Common myeloid progenitor, CD34-positive (primary cell): ENCODE measurements around the gene TBCD.

ENCODE experiments used
- CTCF ChIA-PET: fragments of 350-600 bp; sonication (Branson Sonifier 250); formaldehyde crosslinking; loops from one replicate; lab custom pipeline; 2021; ENCODE audit warnings: antibody characterized with exemption; lab: Charles Lee
- POLR2A ChIA-PET: fragments of 350-600 bp; sonication (Branson Sonifier 250); formaldehyde crosslinking; loops from one replicate; lab custom pipeline; 2021; ENCODE audit warnings: antibody characterized with exemption; lab: Charles Lee
- DNase-seq, 3 donors: peaks; one replicate each; pipeline versions ENCODE4 v3.0.0 to v3.0.0-alpha.2; 2013
- H3K27ac ChIP-seq, 2 experiments: 1 replicate in 1 of 2; 2 replicates in 1 of 2; pipeline ENCODE4 v1.7.0; 2013; ENCODE audit warnings: inconsistent platforms in 2 of 2, low read length in 2 of 2, mild to moderate bottlenecking in 2 of 2, low read depth in 1 of 2, moderate library complexity in 1 of 2; ENCODE audit not compliant: severe bottlenecking in 2 of 2, insufficient read depth in 1 of 2, poor library complexity in 1 of 2
- H3K27me3 ChIP-seq, 5 experiments: replicated peaks in 2 of 5; 1 replicate in 3 of 5; 2 replicates in 2 of 5; pipeline versions ENCODE4 v1.6.1 to v1.7.0; 2013; ENCODE audit warnings: low read length in 4 of 5, mild to moderate bottlenecking in 2 of 5, moderate library complexity in 2 of 5, inconsistent platforms in 1 of 5; ENCODE audit not compliant: insufficient read depth in 5 of 5, control insufficient read depth in 4 of 5
- H3K36me3 ChIP-seq, 4 experiments: 1 replicate in 2 of 4; 2 replicates in 2 of 4; pipeline versions ENCODE4 v1.6.1 to v1.7.0; 2013; ENCODE audit warnings: low read length in 3 of 4, control low read depth in 1 of 4, mild to moderate bottlenecking in 1 of 4; ENCODE audit not compliant: control insufficient read depth in 4 of 4, insufficient read depth in 4 of 4
- H3K4me1 ChIP-seq, 4 experiments: 1 replicate in 3 of 4; 2 replicates in 1 of 4; pipeline versions ENCODE4 v1.6.1 to v1.7.1; 2013; ENCODE audit warnings: low read length in 3 of 4, mild to moderate bottlenecking in 3 of 4, control low read depth in 1 of 4, inconsistent platforms in 1 of 4, moderate library complexity in 1 of 4; ENCODE audit not compliant: control insufficient read depth in 4 of 4, insufficient read depth in 4 of 4; ENCODE audit errors: control extremely low read depth in 1 of 4
- H3K4me3 ChIP-seq, 7 experiments: 1 replicate in 4 of 7; 2 replicates in 3 of 7; pipeline versions ENCODE4 v1.5.1 to v1.7.0; 2013; ENCODE audit warnings: mild to moderate bottlenecking in 7 of 7, low read length in 6 of 7, moderate library complexity in 6 of 7, inconsistent platforms in 2 of 7, low read depth in 2 of 7, control low read depth in 1 of 7; ENCODE audit not compliant: insufficient read depth in 4 of 7, control insufficient read depth in 1 of 7; ENCODE audit errors: extremely low read depth in 1 of 7
- H3K9me3 ChIP-seq, 5 experiments: 1 replicate in 4 of 5; 2 replicates in 1 of 5; pipeline versions ENCODE4 v1.6.1 to v1.7.1; 2013; ENCODE audit warnings: low read length in 4 of 5, mild to moderate bottlenecking in 2 of 5, inconsistent platforms in 1 of 5, low read depth in 1 of 5, moderate library complexity in 1 of 5; ENCODE audit not compliant: control insufficient read depth in 4 of 5, insufficient read depth in 2 of 5; ENCODE audit errors: control extremely low read depth in 1 of 5
- WGBS: methylation state at CpG from one replicate; pipeline ENCODE4 v1.1.5; 2013; ENCODE audit not compliant: insufficient coverage; 5-methylcytosine and 5-hydroxymethylcytosine counted together

TBCD gene

GRCh38 chr17:82921426-82921825 is 169.6 kb downstream of the TBCD start:
- WGBS = 98% methylated on average over 12 of the region's 13 CpGs
- Histone ChIP-seq H3K36me3 (peaks cover 3 to 42% (median 19%) of the 10 kb centered on the region in 4 experiments), H3K27ac (no peak overlapping the region), H3K4me1 (no peaks in the 10 kb centered on the region), H3K27me3 (no peaks in the 10 kb centered on the region), H3K9me3 (no peaks in the 10 kb centered on the region), H3K4me3 (no peak overlapping the region)
- no peak for DNase-seq
- ChIA-PET CTCF (no interaction called here), POLR2A (no interaction called here)

GRCh38 chr17:82922646-82923045 is 170.8 kb downstream of the TBCD start:
- no peak for DNase-seq
- Histone ChIP-seq H3K27ac (no peak overlapping the region), H3K27me3 (no peaks in the 10 kb centered on the region), H3K4me1 (no peaks in the 10 kb centered on the region), H3K36me3 (peaks cover 5 to 54% (median 25%) of the 10 kb centered on the region in 4 experiments), H3K4me3 (no peak overlapping the region), H3K9me3 (no peaks in the 10 kb centered on the region)
- ChIA-PET CTCF (no interaction called here), POLR2A (no interaction called here)
- 99% methylated on average over 16 of the region's 19 CpGs for WGBS

- no peak overlapping the region for H3K4me3 ChIP-seq
Observed at GRCh38 chr17:82923366-82924113, 171.7 kb downstream of the TBCD start.

GRCh38 chr17:82924214-82924613 is 172.3 kb downstream of the TBCD start:
- Histone ChIP-seq H3K36me3 (peaks cover 5 to 66% (median 32%) of the 10 kb centered on the region in 4 experiments), H3K4me3 (no peak overlapping the region), H3K9me3 (no peaks in the 10 kb centered on the region), H3K4me1 (no peaks in the 10 kb centered on the region), H3K27me3 (no peaks in the 10 kb centered on the region), H3K27ac (no peak overlapping the region)
- no peak for DNase-seq
- ChIA-PET POLR2A (no interaction called here), CTCF (no interaction called here)
- 100% methylated on average over 7 of the region's 13 CpGs for WGBS

More at GRCh38 chr17:82923366-82924113, 171.7 kb downstream of the TBCD start:
- POLR2A ChIA-PET = no interaction called here
- H3K4me1 ChIP-seq = no peaks in the 10 kb centered on the region
- no peaks in the 10 kb centered on the region for H3K9me3 ChIP-seq
- CTCF ChIA-PET = no interaction called here
- H3K27me3 ChIP-seq = no peaks in the 10 kb centered on the region
- peaks cover 5 to 59% (median 29%) of the 10 kb centered on the region in 4 experiments for H3K36me3 ChIP-seq
- H3K27ac ChIP-seq = no peak overlapping the region
- DNase-seq = no peak
- WGBS = 98% methylated on average over 24 of the region's 25 CpGs

- ChIA-PET POLR2A (no interaction called here), CTCF (interaction anchor here (0.8 kb wide), 1 partner anchor 158 kb away, joined by 3 read pairs; no protein-coding TSS in a partner anchor)
- Histone ChIP-seq H3K4me3 (no peak overlapping the region), H3K27ac (no peak overlapping the region), H3K4me1 (no peaks in the 10 kb centered on the region), H3K36me3 (peaks cover 5 to 72% (median 35%) of the 10 kb centered on the region in 4 experiments), H3K27me3 (no peaks in the 10 kb centered on the region), H3K9me3 (no peaks in the 10 kb centered on the region)
- no peak for DNase-seq
- 92% methylated on average over 19 of the region's 19 CpGs for WGBS
Observed at GRCh38 chr17:82924812-82925211, 172.9 kb downstream of the TBCD start.

- peaks cover 5 to 77% (median 38%) of the 10 kb centered on the region in 4 experiments for H3K36me3 ChIP-seq
- CTCF ChIA-PET = interaction anchor here (0.8 kb wide), 1 partner anchor 159 kb away, joined by 3 read pairs; no protein-coding TSS in a partner anchor
- WGBS = 99% methylated on average over 18 of the region's 18 CpGs
- no peak overlapping the region for H3K27ac ChIP-seq
- no peaks in the 10 kb centered on the region for H3K4me1 ChIP-seq
- no peak overlapping the region for H3K4me3 ChIP-seq
- POLR2A ChIA-PET = no interaction called here
- DNase-seq = no peak
- H3K9me3 ChIP-seq = no peaks in the 10 kb centered on the region
- H3K27me3 ChIP-seq = no peaks in the 10 kb centered on the region
Observed at GRCh38 chr17:82925336-82925735, 173.5 kb downstream of the TBCD start.

- no peak for DNase-seq
- WGBS = 95% methylated on average over 7 of the region's 12 CpGs
- Histone ChIP-seq H3K9me3 (no peaks in the 10 kb centered on the region), H3K4me1 (no peaks in the 10 kb centered on the region), H3K27me3 (no peaks in the 10 kb centered on the region), H3K4me3 (no peak overlapping the region), H3K36me3 (peaks cover 5 to 81% (median 45%) of the 10 kb centered on the region in 4 experiments), H3K27ac (no peak overlapping the region)
- POLR2A ChIA-PET = no interaction called here
- CTCF ChIA-PET = interaction anchor here (2.5 kb wide), 1 partner anchor 12 kb away, joined by 10 read pairs; no protein-coding TSS in a partner anchor
Observed at GRCh38 chr17:82926081-82926480, 174.2 kb downstream of the TBCD start.
